Measurements from ENCODE around the gene SLC25A27.
A peak's percentile ranks its signal among the peaks of the same experiment; 100 is the strongest.

DNA sequence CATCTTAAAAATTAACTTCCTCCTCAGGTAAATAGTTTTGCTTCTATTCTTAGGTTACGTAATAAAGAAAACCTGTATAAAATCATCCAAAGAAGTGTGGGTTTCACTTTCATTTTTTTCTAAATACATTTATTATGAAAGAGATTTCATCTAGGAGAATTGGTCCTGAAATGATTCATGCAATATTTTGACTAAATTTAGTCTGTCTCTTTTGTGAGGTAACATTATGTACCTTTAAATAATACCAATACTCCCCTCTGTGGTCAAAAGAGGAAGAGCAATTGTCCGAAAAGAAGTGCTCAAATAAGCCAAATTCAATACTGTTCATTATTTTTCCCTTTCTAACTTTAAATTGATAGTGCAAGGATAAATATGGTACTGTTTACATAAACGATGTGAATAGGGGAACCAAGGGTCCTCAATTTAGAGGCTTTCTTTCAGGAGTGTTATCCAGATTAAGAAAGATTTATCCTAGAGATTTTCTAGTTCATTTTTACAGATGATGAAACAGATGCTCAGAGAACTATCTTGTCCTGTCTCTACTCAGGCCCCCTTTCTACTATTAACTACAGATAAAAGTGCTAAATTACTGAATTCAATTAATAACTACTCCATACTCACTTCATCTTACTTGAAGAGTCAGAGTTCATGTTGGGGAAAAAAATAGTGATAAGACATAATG lies 26.4 kb upstream of the SLC25A27 start:
- TF ChIP-seq, protein P1, sequence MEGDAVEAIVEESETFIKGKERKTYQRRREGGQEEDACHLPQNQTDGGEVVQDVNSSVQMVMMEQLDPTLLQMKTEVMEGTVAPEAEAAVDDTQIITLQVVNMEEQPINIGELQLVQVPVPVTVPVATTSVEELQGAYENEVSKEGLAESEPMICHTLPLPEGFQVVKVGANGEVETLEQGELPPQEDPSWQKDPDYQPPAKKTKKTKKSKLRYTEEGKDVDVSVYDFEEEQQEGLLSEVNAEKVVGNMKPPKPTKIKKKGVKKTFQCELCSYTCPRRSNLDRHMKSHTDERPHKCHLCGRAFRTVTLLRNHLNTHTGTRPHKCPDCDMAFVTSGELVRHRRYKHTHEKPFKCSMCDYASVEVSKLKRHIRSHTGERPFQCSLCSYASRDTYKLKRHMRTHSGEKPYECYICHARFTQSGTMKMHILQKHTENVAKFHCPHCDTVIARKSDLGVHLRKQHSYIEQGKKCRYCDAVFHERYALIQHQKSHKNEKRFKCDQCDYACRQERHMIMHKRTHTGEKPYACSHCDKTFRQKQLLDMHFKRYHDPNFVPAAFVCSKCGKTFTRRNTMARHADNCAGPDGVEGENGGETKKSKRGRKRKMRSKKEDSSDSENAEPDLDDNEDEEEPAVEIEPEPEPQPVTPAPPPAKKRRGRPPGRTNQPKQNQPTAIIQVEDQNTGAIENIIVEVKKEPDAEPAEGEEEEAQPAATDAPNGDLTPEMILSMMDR (IDR thresholded peaks at IDR 0.05; ENCODE audit: low read depth, low read length, missing input control), result peak; percentile 67
- TF ChIP-seq, protein P2, sequence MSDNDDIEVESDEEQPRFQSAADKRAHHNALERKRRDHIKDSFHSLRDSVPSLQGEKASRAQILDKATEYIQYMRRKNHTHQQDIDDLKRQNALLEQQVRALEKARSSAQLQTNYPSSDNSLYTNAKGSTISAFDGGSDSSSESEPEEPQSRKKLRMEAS (IDR thresholded peaks at IDR 0.05), result no peak
- TF ChIP-seq, protein P3, sequence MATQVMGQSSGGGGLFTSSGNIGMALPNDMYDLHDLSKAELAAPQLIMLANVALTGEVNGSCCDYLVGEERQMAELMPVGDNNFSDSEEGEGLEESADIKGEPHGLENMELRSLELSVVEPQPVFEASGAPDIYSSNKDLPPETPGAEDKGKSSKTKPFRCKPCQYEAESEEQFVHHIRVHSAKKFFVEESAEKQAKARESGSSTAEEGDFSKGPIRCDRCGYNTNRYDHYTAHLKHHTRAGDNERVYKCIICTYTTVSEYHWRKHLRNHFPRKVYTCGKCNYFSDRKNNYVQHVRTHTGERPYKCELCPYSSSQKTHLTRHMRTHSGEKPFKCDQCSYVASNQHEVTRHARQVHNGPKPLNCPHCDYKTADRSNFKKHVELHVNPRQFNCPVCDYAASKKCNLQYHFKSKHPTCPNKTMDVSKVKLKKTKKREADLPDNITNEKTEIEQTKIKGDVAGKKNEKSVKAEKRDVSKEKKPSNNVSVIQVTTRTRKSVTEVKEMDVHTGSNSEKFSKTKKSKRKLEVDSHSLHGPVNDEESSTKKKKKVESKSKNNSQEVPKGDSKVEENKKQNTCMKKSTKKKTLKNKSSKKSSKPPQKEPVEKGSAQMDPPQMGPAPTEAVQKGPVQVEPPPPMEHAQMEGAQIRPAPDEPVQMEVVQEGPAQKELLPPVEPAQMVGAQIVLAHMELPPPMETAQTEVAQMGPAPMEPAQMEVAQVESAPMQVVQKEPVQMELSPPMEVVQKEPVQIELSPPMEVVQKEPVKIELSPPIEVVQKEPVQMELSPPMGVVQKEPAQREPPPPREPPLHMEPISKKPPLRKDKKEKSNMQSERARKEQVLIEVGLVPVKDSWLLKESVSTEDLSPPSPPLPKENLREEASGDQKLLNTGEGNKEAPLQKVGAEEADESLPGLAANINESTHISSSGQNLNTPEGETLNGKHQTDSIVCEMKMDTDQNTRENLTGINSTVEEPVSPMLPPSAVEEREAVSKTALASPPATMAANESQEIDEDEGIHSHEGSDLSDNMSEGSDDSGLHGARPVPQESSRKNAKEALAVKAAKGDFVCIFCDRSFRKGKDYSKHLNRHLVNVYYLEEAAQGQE (IDR thresholded peaks at IDR 0.05), result no peak
- no peak for TF ChIP-seq JUND (IDR thresholded peaks at IDR 0.05)
- TF ChIP-seq SP1 (IDR thresholded peaks at IDR 0.05), result no peak
- TF ChIP-seq FOXA1 (IDR thresholded peaks at IDR 0.05), result no peak
- TF ChIP-seq RAD21 (IDR thresholded peaks at IDR 0.05), result peak; percentile 90
